CD4-positive, alpha-beta T cell treated with Interleukin-12 subunit alpha and Interleukin-12 subunit beta, for 1 hour (primary cell): ENCODE measurements around the gene KRTAP5-8.
"Not testable (repeated sequence)": the region's sequence is repeated elsewhere in the genome, so short reads cannot be mapped to it uniquely, and the experiment has no call there.

ENCODE experiments used
- DNase-seq: peaks from one replicate; pipeline ENCODE4 v3.0.0-alpha.2; 2020

Gene KRTAP5-8

DNA sequence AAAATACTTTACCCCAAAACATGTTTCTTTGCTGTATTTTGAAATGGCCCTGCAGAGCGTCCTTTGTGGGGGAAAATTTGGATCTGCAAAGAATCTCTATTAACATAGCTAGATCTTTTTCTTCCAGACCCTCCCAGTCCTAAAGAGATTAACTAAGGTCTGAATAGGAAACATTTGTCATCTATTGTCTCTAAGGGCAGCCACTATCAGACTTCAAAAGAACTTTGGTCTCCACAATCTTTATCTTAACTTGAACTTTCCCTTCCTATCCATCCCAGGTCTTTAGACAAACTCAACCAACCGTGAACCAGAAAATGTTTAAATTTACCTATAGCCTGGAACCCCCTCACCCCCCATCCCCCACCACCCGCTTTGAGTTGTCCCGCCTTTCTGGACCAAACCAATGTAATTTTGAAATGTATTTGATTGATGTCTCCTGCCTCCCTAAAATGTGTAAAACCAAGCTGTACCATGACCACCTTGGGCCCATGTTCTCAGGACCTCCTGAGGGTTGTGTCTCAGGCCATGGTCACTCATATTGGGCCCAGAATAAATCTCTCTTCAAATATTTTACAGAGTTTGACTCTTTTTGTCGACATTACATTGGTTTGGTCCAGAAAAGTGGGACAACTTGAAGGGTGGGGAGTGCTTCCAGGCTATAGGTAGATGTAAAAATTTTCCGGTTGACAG lies 6.8 kb downstream of the KRTAP5-8 start:
- DNase-seq = no peak

DNA sequence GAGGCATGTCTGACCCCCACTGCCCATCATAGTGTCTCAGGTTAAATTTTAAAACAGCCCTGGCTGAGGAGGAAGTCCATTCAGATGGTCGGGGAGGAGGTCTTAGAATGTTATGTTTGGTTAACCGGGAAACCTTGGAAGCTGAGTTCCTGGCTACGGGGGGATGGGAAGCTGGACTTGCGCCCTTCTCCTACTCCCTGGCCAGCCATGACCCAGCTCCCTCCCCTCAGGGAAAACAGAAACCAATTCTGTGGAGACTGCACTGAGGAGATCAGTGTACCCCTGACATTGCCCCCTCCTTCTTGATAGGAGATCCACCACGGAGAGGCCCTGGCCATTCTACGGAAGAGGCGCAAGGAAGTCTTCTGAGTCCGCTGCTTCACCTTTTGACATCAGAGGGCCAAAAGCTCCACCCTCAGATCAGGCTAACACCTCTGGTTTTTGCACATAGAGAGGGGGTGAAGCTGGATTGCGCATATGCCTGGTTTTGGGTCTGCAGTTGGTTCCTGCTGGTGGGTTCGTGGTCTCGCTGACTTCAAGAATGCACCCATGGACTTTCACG lies 7.7 kb downstream of the KRTAP5-8 start:
- no peak for DNase-seq

DNA sequence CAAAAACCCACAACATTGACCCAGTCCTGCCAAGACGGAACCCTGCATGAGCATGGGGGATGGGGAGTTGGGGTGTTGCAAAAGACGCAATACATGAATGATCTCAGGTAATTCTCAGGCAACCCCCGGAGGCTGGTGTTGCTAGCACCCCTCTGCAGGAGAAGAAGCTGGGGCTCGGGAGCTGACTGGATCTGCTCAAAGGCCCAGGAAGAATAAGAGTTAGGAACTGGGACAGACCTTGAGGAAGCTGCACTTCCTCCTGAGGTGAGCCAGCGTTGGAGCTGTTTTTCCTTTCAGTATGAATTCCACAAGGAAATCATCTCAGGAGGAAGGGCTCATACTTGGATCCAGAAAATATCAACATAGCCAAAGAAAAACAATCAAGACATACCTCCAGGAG lies 10.3 kb downstream of the KRTAP5-8 start, which contains the start of gene KRTAP5-9:
Gene KRTAP5-9, plus strand, starts transcription at position 301 of the 400 bp plus-strand sequence. CDS start 238 bp downstream, outside the sequence.
- no peak for DNase-seq

DNA sequence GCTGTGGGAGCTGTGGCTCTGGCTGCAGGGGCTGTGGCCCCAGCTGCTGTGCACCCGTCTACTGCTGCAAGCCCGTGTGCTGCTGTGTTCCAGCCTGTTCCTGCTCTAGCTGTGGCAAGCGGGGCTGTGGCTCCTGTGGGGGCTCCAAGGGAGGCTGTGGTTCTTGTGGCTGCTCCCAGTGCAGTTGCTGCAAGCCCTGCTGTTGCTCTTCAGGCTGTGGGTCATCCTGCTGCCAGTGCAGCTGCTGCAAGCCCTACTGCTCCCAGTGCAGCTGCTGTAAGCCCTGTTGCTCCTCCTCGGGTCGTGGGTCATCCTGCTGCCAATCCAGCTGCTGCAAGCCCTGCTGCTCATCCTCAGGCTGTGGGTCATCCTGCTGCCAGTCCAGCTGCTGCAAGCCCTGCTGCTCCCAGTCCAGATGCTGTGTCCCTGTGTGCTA lies 10.9 kb downstream of the KRTAP5-8 start:
- DNase-seq = no peak

DNA sequence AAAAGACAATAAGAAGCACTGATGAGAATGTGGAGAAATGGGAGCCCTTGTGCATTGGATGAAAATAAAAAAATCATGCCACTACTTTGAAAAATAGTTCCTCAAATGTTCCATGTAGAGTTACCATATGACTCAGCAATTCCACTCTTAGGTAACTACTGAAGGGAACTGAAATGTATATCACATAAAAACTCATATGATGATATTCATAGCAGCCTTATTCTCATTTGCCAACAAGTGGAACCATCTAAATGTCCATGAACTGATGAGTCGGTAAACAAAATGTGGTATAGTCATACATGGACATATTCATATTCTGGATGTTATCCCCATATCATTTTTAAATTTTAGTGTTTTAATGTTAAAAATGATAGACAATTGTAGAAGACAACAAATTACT lies 13.9 kb downstream of the KRTAP5-8 start:
- no peak for DNase-seq

DNA sequence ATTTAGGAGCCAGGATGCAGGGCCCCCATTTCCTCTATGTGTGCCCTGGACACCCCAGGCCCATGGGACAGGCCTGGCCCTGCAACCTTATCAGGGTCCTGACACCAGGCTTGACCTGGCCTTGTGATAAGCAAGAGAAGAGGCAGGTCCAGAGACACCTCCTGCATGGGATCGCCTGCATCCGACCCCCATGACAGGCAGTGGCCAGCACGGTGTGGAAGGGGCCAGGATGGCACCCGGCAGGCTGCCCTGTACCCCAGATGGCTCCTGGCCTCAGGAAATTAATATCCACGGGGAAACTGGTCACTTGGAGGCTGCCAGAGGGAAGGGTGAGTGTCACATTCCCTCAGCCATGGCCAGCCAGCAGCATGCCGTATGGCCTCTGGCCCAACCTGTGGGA lies 17.2 kb downstream of the KRTAP5-8 start:
- DNase-seq = no peak

DNA sequence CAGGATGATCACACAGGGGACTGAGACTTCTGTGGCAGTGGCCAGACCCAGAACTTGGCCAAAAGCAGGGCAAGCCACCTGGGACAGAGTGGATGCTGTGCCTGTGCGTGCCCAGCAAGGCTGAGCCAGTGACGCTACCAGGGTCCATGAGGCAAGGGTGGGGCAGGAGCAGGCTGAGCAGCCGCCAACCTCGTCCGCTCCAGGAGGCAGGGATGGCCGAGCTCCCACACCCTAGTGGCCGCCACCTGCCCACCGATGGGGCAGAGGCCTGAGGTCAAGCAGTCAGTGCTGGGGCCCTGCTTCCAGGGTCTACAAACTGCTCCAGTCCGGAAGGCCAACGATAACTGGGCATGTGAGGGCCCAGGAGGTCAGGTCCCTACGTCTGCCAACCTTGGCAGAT lies 17.7 kb downstream of the KRTAP5-8 start:
- DNase-seq = no peak

DNA sequence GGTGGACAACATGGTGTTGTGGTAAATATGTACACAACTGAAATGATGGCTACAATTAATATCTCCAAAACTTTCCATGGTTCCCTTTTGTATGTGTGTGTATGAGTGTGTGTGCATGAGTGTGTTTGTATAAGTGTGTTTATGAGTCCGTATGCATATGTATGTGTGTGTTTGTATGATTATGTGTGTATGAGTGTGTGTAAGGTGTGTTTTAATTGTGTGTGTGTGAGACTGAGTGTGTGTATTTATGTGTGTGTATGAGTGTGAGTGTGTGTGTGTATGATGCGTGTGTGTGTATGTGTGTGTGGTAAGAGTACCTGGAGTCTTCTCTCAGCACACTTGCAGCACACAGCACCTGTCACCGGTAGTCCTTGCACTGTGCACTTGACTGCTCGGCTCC lies 18.2 kb downstream of the KRTAP5-8 start:
- no peak for DNase-seq

DNA sequence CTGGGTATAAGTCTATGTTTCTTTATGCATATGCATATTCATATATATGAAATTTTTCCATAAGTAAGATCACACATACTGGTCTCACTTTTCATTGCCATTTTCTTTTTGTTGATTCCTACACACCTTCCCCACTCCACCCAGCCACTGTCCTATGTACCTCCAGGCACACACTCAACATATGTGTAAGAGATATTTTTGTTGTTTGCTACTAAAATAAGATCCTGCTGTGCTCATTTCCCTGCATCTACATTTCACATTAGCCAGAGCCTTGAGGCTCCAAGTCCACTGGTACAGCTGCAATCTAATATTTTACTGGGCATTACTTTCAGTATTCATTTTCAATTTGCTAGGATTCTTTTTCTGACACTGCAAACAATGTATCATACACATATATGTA lies 19.4 kb downstream of the KRTAP5-8 start:
- no peak for DNase-seq

DNA sequence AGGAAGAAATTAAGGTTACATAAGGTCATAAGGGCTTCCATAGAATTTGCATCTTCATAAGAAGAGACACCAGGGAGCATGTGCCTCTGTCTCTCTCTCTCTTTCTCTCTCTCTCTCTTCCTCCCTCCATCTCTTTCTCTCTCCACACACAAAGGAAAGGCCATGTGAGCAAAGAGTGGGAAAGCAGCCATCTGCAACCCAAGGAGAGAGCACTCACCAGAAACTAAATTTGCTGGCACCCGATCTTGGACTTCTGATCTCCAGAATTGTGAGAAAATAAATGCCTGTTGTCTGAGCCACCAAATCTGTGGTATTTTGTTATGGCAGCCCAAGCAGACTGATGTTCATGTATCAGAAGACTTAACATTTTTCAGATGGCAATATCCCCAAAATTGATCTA lies 21.2 kb downstream of the KRTAP5-8 start:
- DNase-seq = no peak

DNA sequence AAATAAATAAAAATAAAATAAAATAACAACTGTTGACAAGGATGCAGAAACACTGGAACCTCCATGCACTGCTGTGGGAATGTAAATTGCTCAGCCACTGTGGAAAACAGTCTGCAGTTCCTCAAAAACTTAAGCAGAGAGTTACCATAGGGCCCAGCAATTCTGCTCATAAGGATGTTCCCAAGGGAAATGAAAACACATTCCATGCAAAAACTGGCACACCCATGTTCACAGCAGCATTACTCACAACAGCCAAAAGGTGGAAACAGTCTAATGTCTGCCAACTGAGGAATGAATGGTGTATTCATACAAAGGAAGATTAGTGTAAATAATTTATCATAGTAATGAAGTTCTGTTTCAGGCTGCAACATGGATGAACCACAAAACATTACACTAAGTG lies 24.3 kb downstream of the KRTAP5-8 start:
- DNase-seq = no peak

DNA sequence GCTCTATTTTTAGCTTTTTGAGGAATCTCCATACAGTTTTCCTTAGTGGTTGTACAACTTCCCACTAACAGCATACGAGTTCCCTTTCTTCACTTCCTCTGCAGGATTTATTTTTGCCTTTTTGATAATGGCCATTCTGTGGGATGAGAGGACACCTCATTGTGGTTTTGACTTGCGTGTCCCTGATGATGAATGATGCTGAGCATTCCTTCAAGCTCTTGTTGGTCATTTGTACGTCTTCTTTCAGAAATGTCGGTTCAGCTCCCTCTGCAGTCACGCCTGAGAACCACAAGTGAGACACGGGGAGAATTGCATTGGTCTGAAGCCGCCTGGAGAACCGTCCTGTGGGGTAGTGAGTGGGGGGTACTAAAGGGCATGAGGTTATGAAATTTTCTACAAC lies 25.6 kb downstream of the KRTAP5-8 start:
- no peak for DNase-seq

DNA sequence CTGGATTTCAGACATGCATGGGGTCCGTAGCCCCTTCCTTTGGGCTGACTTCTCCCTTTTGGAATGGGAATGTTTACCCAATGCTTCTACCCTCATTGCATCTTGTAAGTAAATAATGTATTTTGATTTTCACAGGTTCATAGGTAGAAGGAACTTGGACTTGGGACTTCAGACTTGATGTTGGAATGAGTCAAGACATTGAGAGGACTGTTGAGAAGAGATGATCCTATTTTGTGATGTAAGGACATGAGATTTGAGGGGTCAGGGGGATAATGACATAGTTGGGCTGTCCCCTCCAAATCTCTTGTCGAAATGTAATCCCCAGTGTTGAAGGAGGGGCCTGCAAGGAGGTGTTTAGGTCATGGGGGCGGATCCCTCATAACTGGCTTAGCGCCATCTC lies 26.6 kb downstream of the KRTAP5-8 start:
- DNase-seq = no peak

DNA sequence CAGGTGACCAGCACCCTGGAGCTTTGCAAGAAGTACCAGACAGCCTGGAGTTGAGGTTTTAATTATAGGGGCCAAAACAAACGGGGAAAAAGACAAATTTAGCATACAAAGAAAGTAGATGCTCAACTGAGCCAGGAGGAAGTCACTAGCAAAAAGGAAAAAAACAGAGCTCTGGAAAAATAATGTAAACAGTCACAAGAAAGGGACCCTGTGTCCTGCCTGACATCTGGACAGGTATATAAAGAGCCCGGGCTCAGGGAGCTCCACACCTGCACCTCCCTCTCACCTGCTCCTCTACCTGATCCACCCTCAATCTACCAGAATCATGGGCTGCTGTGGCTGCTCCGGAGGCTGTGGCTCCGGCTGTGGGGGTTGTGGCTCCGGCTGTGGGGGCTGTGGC lies 27.4 kb downstream of the KRTAP5-8 start, which contains the start of gene KRTAP5-10:
Gene KRTAP5-10, plus strand, starts transcription at position 301 of the 400 bp plus-strand sequence. Its CDS starts 25 bp downstream, at position 326.
- no peak for DNase-seq

DNA sequence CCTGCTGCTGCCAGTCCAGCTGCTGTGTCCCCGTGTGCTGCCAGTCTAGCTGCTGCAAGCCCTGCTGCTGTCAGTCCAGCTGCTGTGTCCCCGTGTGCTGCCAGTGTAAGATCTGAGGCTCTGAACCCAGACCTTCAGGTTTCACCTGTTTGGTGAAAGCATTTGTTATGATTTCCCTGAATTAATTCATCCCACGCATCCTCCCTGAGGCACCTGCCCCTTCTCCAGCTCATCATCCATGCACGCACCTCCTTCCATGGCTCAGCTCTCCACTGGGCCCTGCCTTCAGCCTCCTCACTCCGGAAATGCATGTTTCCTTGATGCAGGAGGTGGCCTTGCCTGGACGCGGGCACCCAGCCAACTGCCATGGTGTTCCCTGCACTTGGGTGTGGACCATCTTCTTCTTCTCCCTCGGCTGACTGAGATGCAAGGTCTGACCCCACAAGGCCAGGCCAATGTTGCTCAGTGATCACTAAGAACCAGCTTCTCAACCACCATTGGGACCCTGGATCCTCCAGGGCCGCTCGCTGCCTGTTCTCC lies 28.3 kb downstream of the KRTAP5-8 start:
- no peak for DNase-seq

DNA sequence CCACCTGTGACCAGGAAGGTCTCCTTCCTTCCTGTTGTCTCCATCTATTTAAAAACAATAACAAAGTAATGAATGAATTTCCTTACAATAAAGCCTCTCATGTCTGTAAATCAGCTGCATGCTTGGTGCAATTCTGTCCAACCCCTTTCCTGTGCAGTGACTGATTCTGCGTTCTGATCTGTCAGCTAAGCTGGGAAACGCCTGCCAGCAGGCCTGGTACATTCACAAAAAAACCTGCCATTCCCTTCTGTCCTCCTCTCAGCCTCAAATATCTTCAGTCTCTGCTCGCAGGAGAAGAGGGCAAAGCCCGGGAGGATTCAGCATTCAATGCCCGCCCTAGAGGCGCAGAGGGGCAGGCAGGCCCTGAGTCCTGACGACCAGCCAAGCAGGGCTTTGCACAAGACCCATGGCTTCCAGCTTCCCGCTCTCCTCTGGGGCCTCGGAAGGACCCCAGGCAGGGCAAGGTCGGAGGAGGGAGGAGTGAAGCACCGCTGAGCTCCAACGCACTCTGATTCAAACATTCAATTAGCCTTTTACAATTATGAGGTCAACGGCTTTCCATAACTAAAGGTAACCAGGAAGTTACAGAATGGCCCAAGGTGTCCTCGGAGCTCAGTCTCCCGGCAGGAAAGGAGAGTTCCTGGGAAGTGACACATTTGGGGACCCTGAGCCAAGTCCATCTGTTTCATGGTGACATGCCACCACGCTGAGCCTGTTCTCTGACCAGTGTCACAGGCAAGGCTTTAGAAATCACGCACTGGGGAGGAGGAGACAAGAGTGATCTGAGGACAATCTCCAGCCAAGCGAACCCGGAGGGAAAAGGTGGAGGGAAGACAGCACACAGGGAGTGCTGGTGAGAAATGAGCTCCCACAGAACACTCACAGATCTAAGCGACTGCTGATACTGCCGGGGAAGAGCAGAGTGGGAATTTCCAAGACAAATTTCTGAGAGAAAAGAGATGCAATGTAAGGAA lies 29.1 kb downstream of the KRTAP5-8 start:
- not testable (repeated sequence) for DNase-seq

DNA sequence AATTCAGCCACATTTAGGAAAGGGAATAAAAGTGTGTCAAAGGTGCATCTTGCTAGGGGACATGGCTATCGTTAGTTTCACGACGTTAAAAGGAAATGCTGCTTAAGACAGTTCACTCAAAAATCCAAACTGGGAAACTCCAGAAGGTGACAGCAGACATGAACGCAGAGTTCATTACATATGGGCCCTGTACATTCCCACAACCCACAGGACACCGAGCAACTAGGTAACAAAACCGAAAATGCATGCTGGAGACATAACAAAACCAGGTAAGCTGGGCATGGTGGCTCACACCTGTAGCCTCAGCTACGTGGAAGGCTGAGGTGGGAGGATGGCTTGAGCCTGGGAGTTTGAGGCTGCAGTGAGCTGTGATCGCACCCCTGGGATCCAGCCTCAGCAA lies 29.8 kb downstream of the KRTAP5-8 start:
- DNase-seq = not testable (repeated sequence)

DNA sequence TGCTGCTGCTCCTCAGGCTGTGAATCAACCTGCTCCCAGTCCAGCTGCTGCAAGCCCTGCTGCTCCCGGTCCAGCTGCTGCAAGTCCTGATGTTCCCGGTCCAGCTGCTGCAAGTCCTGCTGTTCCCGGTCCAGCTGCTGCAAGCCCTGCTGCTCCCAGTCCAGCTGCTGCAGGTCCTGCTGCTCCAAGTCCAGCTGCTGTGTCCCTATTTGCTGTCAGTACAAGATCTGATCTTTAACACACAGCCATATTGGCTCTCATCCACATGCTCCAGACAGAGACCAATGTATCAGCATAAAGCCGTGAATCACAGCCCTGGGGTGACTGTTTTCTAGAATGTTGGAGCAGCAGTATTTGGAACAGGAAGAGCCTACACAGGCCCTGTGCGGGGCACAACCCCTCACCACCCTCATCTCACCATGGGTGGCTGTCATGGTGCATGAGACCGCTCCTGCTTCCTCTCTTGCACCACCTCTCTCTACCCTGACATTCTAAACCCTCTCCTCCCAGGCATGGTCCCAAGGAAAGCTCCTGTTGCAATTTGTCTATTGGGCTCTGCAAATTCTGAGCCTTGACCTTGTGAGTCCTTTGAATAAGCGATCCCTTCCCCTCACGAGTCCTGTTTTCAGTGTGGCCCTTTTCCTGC lies 31.0 kb downstream of the KRTAP5-8 start:
- DNase-seq = no peak

DNA sequence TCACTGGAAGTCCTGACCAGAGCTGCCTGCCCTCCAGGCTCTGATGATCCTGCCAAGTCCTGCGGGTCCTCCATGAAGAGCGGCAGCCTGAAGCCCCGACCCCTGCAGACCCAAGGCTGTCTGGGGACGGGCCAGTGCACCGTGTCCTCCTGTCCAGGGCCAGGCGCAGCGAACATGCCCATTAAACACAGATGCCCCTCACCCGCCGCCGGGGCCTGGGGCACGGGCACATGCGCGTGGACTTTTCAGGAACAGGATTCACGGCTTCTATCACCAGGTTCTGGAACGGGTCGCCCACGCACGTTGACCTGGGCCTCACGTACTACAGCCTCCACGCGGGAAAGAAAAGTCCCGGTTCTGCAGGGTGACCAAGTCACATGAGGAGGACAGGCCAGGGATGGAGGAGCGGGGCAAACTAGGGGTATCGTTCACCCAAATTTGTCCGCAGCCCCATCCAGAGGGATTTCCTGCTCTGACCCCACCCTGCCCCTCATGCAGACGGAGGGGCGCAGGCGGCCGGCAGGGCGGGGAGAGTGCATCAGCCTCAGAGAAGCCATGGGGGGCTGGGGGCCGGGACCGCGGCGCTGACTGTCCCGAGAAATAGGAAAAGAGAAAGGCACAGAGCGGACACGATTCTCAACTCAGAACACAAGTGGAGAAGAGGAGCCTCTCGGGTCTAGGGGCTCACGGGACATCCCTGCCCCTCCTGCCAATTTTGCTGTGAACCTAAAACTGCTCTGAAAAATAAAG lies 33.5 kb downstream of the KRTAP5-8 start:
- not testable (repeated sequence) for DNase-seq

DNA sequence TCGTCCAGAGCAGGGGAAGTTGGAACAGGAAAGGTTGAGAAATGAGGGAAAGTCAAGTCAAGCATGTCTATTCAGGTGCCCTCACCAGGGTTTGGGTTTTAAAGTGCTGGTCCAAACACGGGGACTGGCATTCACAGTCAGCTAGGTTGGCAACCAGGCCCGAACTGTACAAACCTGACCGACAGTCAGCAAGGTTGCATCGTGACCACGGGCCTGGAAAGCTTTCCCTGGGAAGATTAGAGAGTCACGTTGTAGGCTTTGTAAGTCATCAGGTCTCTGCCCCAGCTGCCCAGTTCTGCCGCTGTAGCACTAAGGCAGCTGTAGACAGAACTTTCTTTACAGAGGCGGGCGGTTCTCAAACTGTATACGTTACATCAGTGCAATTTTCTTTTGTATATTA lies 35.0 kb downstream of the KRTAP5-8 start:
- DNase-seq = no peak

DNA sequence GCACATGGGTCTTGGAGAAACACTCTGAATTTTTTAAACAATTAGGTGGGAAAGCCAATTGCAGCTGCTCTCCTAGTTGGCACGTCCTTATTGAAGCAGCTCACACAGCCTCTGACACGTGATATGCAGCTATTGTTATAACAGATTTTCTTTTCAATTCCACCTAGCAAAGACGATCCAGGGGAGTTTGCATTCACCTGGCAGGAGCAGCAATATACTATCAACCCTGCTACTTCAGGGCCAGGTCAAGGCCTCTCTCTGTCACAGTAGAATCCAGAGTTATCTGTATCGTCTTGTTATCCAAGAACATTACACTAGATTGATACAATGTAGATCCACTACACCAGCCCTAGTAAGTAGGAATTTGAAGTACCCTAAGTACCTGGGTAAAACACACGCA lies 36.6 kb downstream of the KRTAP5-8 start:
- no peak for DNase-seq
